GM19023 (cell line): Measurements from ENCODE around the gene PHGDH.
"Not testable (repeated sequence)": the region's sequence is repeated elsewhere in the genome, so short reads cannot be mapped to it uniquely, and the experiment has no call there.

Source experiments
- ATAC-seq: cut with Tn5 transposase; IDR thresholded peaks from one replicate; pipeline ENCODE4 v1.9.1; 2021; ENCODE audit warnings: mild to moderate bottlenecking, moderate library complexity; ENCODE audit not compliant: unreplicated experiment

PHGDH gene

GRCh38 chr1:119784191-119784781, 72.6 kb downstream of the PHGDH start:
- no peak for ATAC-seq

DNA sequence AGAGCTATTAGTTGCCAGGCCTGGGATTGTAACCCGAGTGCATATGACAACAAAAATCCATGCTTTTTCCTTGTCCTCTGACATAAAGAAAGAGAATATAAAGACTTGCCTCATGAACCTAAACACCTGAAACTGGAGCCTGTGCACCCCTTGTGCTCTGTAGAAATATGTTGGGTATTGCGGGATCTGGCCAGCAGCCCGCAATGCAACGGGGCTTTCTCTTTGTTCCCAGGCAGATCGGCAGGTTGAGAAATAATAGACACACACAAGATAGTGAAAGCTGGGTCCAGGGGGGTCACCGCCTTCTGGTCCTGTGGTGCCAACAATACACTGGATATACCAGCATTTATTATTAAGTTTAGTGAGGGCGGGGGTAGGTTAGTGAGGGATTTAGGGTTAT, 74.3 kb downstream of the PHGDH start:
- ATAC-seq: not testable (repeated sequence)

DNA sequence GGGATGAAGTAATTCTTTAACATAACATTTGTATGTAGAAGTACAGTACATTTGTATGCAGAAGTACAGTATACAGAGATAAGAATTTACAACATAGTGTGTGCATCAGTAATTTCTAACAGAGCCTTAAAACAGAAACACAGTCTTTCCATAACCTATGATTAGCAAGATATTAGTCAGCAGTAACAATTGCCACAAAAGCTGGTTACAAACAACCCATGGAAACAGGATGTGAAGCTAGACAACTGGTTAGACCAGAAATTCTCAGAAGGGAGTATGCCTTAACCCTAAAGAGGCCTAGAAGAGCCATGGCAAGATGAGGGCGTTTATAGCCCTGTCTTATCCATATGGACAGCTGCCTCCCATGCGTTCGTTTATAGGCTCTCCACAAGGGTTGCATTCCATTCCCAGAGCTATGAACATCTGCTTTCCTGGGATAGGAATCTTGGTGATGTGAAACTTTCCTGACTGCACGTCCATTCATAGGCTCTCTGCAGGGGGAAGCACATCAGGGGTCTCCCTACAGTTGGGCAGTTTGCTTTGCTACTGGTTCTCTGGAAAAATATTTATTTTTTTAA, 74.8 kb downstream of the PHGDH start:
- ATAC-seq: not testable (repeated sequence)

GRCh38 chr1:119787776-119788175, 76.0 kb downstream of the PHGDH start:
- ATAC-seq: no peak

DNA sequence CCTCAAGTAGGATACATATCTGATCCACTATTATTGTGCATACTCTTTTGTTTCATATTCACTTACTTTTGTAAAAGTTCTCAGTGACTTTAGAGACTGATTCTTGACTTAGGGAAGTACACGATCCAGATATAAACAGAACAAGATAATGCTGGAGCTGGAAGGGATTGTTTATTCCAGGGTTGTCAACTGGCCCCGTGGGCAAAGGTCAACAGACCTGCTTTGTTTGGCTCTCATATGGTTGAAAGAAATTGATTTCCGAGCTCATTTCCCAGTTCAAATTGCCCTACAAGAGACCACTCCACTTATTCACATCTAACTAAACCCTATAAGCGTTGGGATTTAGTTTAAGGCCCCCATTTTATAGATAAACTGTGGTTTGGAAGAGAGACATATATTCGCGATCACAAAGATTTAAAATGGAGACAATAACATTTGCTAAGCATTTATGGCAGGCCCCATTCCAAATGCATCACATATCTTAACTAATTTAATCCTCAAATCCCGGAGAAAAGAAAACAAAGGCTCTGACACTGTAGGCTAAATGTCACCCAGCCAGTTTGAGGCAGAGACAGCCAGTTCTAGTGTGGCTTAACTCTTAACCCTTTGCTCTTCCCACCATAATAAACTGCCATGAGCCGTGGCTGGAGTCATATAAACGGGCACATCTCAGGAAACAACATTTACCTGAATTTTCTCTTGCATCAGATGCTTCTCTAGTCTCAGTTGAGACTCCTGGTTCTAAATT, 78.9 kb downstream of the PHGDH start:
- no peak for ATAC-seq

DNA sequence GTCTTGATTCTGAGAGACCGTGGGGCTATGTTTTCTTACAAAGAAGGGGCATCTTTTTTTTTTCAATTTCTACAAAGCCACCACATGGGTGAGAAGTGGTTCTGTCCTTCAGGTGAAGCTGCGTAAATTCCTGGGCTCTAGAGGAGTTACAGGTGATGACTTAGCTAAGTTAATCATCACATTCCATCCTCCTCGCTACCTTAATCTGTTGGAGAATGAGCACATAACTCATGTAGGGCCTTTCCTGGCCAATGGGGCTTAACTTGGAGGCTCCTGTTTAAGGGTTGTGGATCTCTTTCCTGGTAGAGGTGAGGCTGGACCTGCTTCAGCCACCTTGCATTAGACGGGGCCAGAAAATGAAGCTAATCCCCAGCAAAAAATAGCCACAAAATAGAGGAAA, 79.6 kb downstream of the PHGDH start:
- ATAC-seq: no peak
